ENCODE data around the gene FNIP1.

The FNIP1 gene

GRCh38 chr5:131641494-131641893, 155.3 kb downstream of the FNIP1 start:
- FAIRE-seq (no peak), DNase-seq (ENCODE audit: insufficient read length) (no peak)
- no peak for TF ChIP-seq TAF1 (IDR thresholded peaks at IDR 0.05; ENCODE audit: borderline replicate concordance, low read depth, low read length)

- TF ChIP-seq POLR2AphosphoS5 (IDR thresholded peaks at IDR 0.05; ENCODE audit: low read depth, low read length) (no peak), POLR2A (IDR thresholded peaks at IDR 0.05; ENCODE audit: low read depth, low read length) (no peak), TAF1 (IDR thresholded peaks at IDR 0.05; ENCODE audit: borderline replicate concordance, low read depth, low read length) (no peak)
- no peak for DNase-seq (ENCODE audit: insufficient read length)
- peak; percentile 46 for FAIRE-seq
Observed at GRCh38 chr5:131640043-131640856, 156.6 kb downstream of the FNIP1 start.

- no peak for FAIRE-seq
- no peak for TF ChIP-seq POLR2AphosphoS5 (IDR thresholded peaks at IDR 0.05; ENCODE audit: low read depth, low read length)
- no peak for TF ChIP-seq TAF1 (IDR thresholded peaks at IDR 0.05; ENCODE audit: borderline replicate concordance, low read depth, low read length)
- TF ChIP-seq POLR2A (IDR thresholded peaks at IDR 0.05; ENCODE audit: low read depth, low read length) = no peak
Observed at GRCh38 chr5:131639148-131639547, 157.7 kb downstream of the FNIP1 start.

GRCh38 chr5:131637694-131638093, 159.1 kb downstream of the FNIP1 start:
- FAIRE-seq (peak; percentile 24), DNase-seq (ENCODE audit: insufficient read length) (no peak)
- TF ChIP-seq POLR2A (IDR thresholded peaks at IDR 0.05; ENCODE audit: low read depth, low read length) (no peak), POLR2AphosphoS5 (IDR thresholded peaks at IDR 0.05; ENCODE audit: low read depth, low read length) (no peak), TAF1 (IDR thresholded peaks at IDR 0.05; ENCODE audit: borderline replicate concordance, low read depth, low read length) (no peak)

More at GRCh38 chr5:131639148-131639547, 157.7 kb downstream of the FNIP1 start:
- DNase-seq (ENCODE audit: insufficient read length) = no peak

- no peak for DNase-seq (ENCODE audit: insufficient read length)
- peak; percentile 33; the same call in 1 of the 2 replicates for TF ChIP-seq POLR2A (IDR thresholded peaks at IDR 0.05; ENCODE audit: low read depth, low read length)
- peak; percentile 63 for TF ChIP-seq POLR2AphosphoS5 (IDR thresholded peaks at IDR 0.05; ENCODE audit: low read depth, low read length)
- TF ChIP-seq TAF1 (IDR thresholded peaks at IDR 0.05; ENCODE audit: borderline replicate concordance, low read depth, low read length) = no peak; the same call in 1 of the 2 replicates
- no peak for FAIRE-seq
Observed at GRCh38 chr5:131635684-131636572, 160.9 kb downstream of the FNIP1 start.

GRCh38 chr5:131634996-131635683, 161.7 kb downstream of the FNIP1 start, which contains the start of gene RAPGEF6:
RAPGEF6 (minus strand) TSS chr5:131635229; CDS start chr5:131635030, 199 bp downstream.
- peak; percentile 74; the same call in 1 of the 2 replicates for TF ChIP-seq POLR2AphosphoS5 (IDR thresholded peaks at IDR 0.05; ENCODE audit: low read depth, low read length)
- peak; percentile 75; the same call in 1 of the 2 replicates for TF ChIP-seq POLR2A (IDR thresholded peaks at IDR 0.05; ENCODE audit: low read depth, low read length)
- TF ChIP-seq TAF1 (IDR thresholded peaks at IDR 0.05; ENCODE audit: borderline replicate concordance, low read depth, low read length) = peak; percentile 87
- FAIRE-seq = peak; percentile 99
- peak; percentile 53 for DNase-seq (ENCODE audit: insufficient read length)

- DNase-seq (ENCODE audit: insufficient read length) (no peak), FAIRE-seq (no peak)
- TF ChIP-seq POLR2AphosphoS5 (IDR thresholded peaks at IDR 0.05; ENCODE audit: low read depth, low read length) (no peak), TAF1 (IDR thresholded peaks at IDR 0.05; ENCODE audit: borderline replicate concordance, low read depth, low read length) (no peak)
Observed at GRCh38 chr5:131634666-131634995, 162.2 kb downstream of the FNIP1 start.

- TF ChIP-seq POLR2AphosphoS5 (IDR thresholded peaks at IDR 0.05; ENCODE audit: low read depth, low read length) = no peak
- no peak for TF ChIP-seq POLR2A (IDR thresholded peaks at IDR 0.05; ENCODE audit: low read depth, low read length)
- no peak for TF ChIP-seq TAF1 (IDR thresholded peaks at IDR 0.05; ENCODE audit: borderline replicate concordance, low read depth, low read length)
- FAIRE-seq (no peak), DNase-seq (ENCODE audit: insufficient read length) (no peak)
Observed at GRCh38 chr5:131634238-131634637, 162.6 kb downstream of the FNIP1 start.

GRCh38 chr5:131633830-131634229, 163.0 kb downstream of the FNIP1 start:
- FAIRE-seq (no peak), DNase-seq (ENCODE audit: insufficient read length) (no peak)
- no peak for TF ChIP-seq POLR2A (IDR thresholded peaks at IDR 0.05; ENCODE audit: low read depth, low read length)
- TF ChIP-seq POLR2AphosphoS5 (IDR thresholded peaks at IDR 0.05; ENCODE audit: low read depth, low read length) = no peak
- no peak for TF ChIP-seq TAF1 (IDR thresholded peaks at IDR 0.05; ENCODE audit: borderline replicate concordance, low read depth, low read length)

GRCh38 chr5:131630963-131631350, 165.9 kb downstream of the FNIP1 start:
- TF ChIP-seq POLR2AphosphoS5 (IDR thresholded peaks at IDR 0.05; ENCODE audit: low read depth, low read length) (no peak), POLR2A (IDR thresholded peaks at IDR 0.05; ENCODE audit: low read depth, low read length) (no peak), TAF1 (IDR thresholded peaks at IDR 0.05; ENCODE audit: borderline replicate concordance, low read depth, low read length) (no peak)
- DNase-seq (ENCODE audit: insufficient read length) = no peak
- no peak for FAIRE-seq
